ENCODE data around the gene LAMB1. TPM values are rescaled to one million over a fixed set of nuclear protein-coding genes. Genes with fewer than 3 reads are reported as not detected.

Gene LAMB1
- total RNA-seq, 1 donor from 2014 or later: 226 TPM

- DNase-seq (ENCODE audit: extremely low spot score, unreplicated experiment): no peak
- Mint-ChIP-seq H3K4me3 (no peak overlapping the region), H3K4me1 (ENCODE audit: unreplicated experiment) (peaks cover 12% of the 10 kb centered on the region), H3K36me3 (no peaks in the 10 kb centered on the region), H3K27me3 (no peaks in the 10 kb centered on the region), H3K9me3 (no peaks in the 10 kb centered on the region), H3K27ac (peak overlapping the region; percentile 6)
- no peak for TF ChIP-seq CTCF (conservative IDR thresholded peaks at IDR 0.05)
These were observed 42.7 kb upstream of the LAMB1 start for GRCh38 chr7:108045669-108046068.

GRCh38 chr7:108045154-108045553 lies 42.2 kb upstream of the LAMB1 start:
- Mint-ChIP-seq H3K36me3 (no peaks in the 10 kb centered on the region), H3K27me3 (no peaks in the 10 kb centered on the region), H3K27ac (peak overlapping the region; percentile 6), H3K4me3 (no peak overlapping the region), H3K4me1 (ENCODE audit: unreplicated experiment) (peaks cover 12% of the 10 kb centered on the region), H3K9me3 (no peaks in the 10 kb centered on the region)
- no peak for DNase-seq (ENCODE audit: extremely low spot score, unreplicated experiment)
- no peak for TF ChIP-seq CTCF (conservative IDR thresholded peaks at IDR 0.05)

- H3K4me3 Mint-ChIP-seq: no peak overlapping the region
- no peaks in the 10 kb centered on the region for H3K27me3 Mint-ChIP-seq
These were observed 41.4 kb upstream of the LAMB1 start for GRCh38 chr7:108044345-108044744.

GRCh38 chr7:108038986-108039385 lies 36.0 kb upstream of the LAMB1 start:
- no peak for DNase-seq (ENCODE audit: extremely low spot score, unreplicated experiment)
- Mint-ChIP-seq H3K9me3 (no peaks in the 10 kb centered on the region), H3K27me3 (no peaks in the 10 kb centered on the region), H3K4me1 (ENCODE audit: unreplicated experiment) (peaks cover 6% of the 10 kb centered on the region), H3K27ac (no peak overlapping the region), H3K36me3 (no peaks in the 10 kb centered on the region), H3K4me3 (no peak overlapping the region)
- no peak for TF ChIP-seq CTCF (conservative IDR thresholded peaks at IDR 0.05)

More at GRCh38 chr7:108044345-108044744, 41.4 kb upstream of the LAMB1 start:
- DNase-seq (ENCODE audit: extremely low spot score, unreplicated experiment): no peak
- Mint-ChIP-seq H3K36me3 (no peaks in the 10 kb centered on the region), H3K9me3 (no peaks in the 10 kb centered on the region), H3K4me1 (ENCODE audit: unreplicated experiment) (peaks cover 12% of the 10 kb centered on the region), H3K27ac (no peak overlapping the region)
- no peak for TF ChIP-seq CTCF (conservative IDR thresholded peaks at IDR 0.05)

GRCh38 chr7:108037741-108038140 lies 34.8 kb upstream of the LAMB1 start:
- H3K36me3 Mint-ChIP-seq: no peaks in the 10 kb centered on the region
- TF ChIP-seq CTCF (conservative IDR thresholded peaks at IDR 0.05): no peak
- DNase-seq (ENCODE audit: extremely low spot score, unreplicated experiment): no peak
- H3K27ac Mint-ChIP-seq: no peak overlapping the region
- peaks cover 6% of the 10 kb centered on the region for H3K4me1 Mint-ChIP-seq (ENCODE audit: unreplicated experiment)
- H3K27me3 Mint-ChIP-seq: no peaks in the 10 kb centered on the region
- H3K4me3 Mint-ChIP-seq: no peak overlapping the region
- H3K9me3 Mint-ChIP-seq: no peaks in the 10 kb centered on the region

GRCh38 chr7:108037140-108037539 lies 34.2 kb upstream of the LAMB1 start:
- H3K27ac Mint-ChIP-seq: no peak overlapping the region

More at GRCh38 chr7:108037140-108037539, 34.2 kb upstream of the LAMB1 start:
- no peak overlapping the region for H3K4me3 Mint-ChIP-seq
- TF ChIP-seq CTCF (conservative IDR thresholded peaks at IDR 0.05): no peak
- H3K27me3 Mint-ChIP-seq: no peaks in the 10 kb centered on the region
- H3K4me1 Mint-ChIP-seq (ENCODE audit: unreplicated experiment): peaks cover 6% of the 10 kb centered on the region
- no peak for DNase-seq (ENCODE audit: extremely low spot score, unreplicated experiment)
- no peaks in the 10 kb centered on the region for H3K9me3 Mint-ChIP-seq
- no peaks in the 10 kb centered on the region for H3K36me3 Mint-ChIP-seq

Measured in type B pancreatic cell (in vitro differentiated cells).